HepG2 (cell line): ENCODE measurements around the gene ANAPC2. TPM values are rescaled to one million over a fixed set of nuclear protein-coding genes. Genes with fewer than 3 reads are reported as not detected.

Source experiments
- CENPBD1 ChIP-seq: sonication (generic); formaldehyde crosslinking; IDR thresholded peaks from 2 replicates; pipeline ENCODE4 v1.8.0; 2022; ENCODE audit warnings: missing genetic modification reagents, low read depth, mild to moderate bottlenecking, borderline replicate concordance
- KLF6 ChIP-seq: IDR thresholded peaks from 2 replicates; pipeline ENCODE4 v1.8.0; 2016; ENCODE audit warnings: missing biosample characterization, missing genetic modification reagents
- NFE2L2 ChIP-seq: fragments of 150-350 bp; IDR thresholded peaks from 2 replicates; pipeline ENCODE4 v1.6.1; 2014; ENCODE audit warnings: low read length
- NR2C2 ChIP-seq: sonication (generic); formaldehyde crosslinking; IDR thresholded peaks from 2 replicates; pipeline ENCODE4 v1.4.0; 2020; ENCODE audit warnings: missing genetic modification reagents, mild to moderate bottlenecking, moderate library complexity, borderline replicate concordance
- ONECUT2 ChIP-seq: sonication (generic); formaldehyde crosslinking; IDR thresholded peaks from 2 replicates; pipeline ENCODE4 v1.4.0; 2020; ENCODE audit warnings: missing genetic modification reagents
- PHB2 ChIP-seq: fragments of 450-650 bp; IDR thresholded peaks from 2 replicates; pipeline ENCODE4 v1.6.1; 2018; ENCODE audit not compliant: partially characterized antibody
- PLSCR1 ChIP-seq: sonication (generic); formaldehyde crosslinking; IDR thresholded peaks from 2 replicates; pipeline ENCODE4 v1.5.0; 2020; ENCODE audit warnings: missing genetic modification reagents, mild to moderate bottlenecking, borderline replicate concordance
- RORA ChIP-seq: sonication (generic); formaldehyde crosslinking; IDR thresholded peaks from 2 replicates; pipeline ENCODE4 v1.5.0; 2020; ENCODE audit warnings: mild to moderate bottlenecking, missing genetic modification reagents, moderate library complexity
- SOX6 ChIP-seq, 2 experiments: fragments of 450-650 bp in 1 of 2; sonication (generic) in 1 of 2; formaldehyde crosslinking in 1 of 2; IDR thresholded peaks; 2 replicates each; pipeline versions ENCODE4 v1.4.0 to v1.6.1; 2017 to 2020; ENCODE audit warnings: antibody characterized with exemption in 1 of 2, mild to moderate bottlenecking in 1 of 2, missing genetic modification reagents in 1 of 2
- TFE3 ChIP-seq: IDR thresholded peaks from 2 replicates; pipeline ENCODE4 v1.6.1; 2016
- ZNF230 ChIP-seq: sonication (generic); formaldehyde crosslinking; IDR thresholded peaks from 2 replicates; pipeline ENCODE4 v1.4.0; 2020; ENCODE audit warnings: mild to moderate bottlenecking, missing genetic modification reagents
- ZNF251 ChIP-seq: sonication (generic); formaldehyde crosslinking; IDR thresholded peaks from 2 replicates; pipeline ENCODE4 v1.9.0; 2021; ENCODE audit warnings: mild to moderate bottlenecking, missing genetic modification reagents
- ZNF275 ChIP-seq: sonication (generic); formaldehyde crosslinking; IDR thresholded peaks from 2 replicates; pipeline ENCODE4 v1.8.0; 2022; ENCODE audit warnings: missing genetic modification reagents, mild to moderate bottlenecking, inconsistent platforms, borderline replicate concordance
- ZNF382 ChIP-seq: sonication (generic); formaldehyde crosslinking; IDR thresholded peaks from 2 replicates; pipeline ENCODE4 v1.5.0; 2020; ENCODE audit warnings: missing genetic modification reagents, mild to moderate bottlenecking, borderline replicate concordance
- ZNF543 ChIP-seq: sonication (generic); formaldehyde crosslinking; IDR thresholded peaks from 2 replicates; pipeline ENCODE4 v1.4.0; 2020; ENCODE audit warnings: mild to moderate bottlenecking, missing genetic modification reagents
- ZNF713 ChIP-seq: sonication (generic); formaldehyde crosslinking; IDR thresholded peaks from 2 replicates; pipeline ENCODE4 v1.4.0; 2020; ENCODE audit warnings: mild to moderate bottlenecking, missing genetic modification reagents
- polyA plus RNA-seq, 8 experiments: library from polyadenylated mRNA; depleted of rRNA in 3 of 8; stranded (reverse) in 7 of 8; unstranded in 1 of 8; fragments of >200 nt; fragmentation: Illumina TruSeq in 4 of 8; extraction: Trizol in 4 of 8; gene quantifications; 2 replicates each; pipeline versions ENCODE4 v1.2.1 to v1.2.3, GENCODE V29; 2011 to 2016; ENCODE audit warnings: low read depth in 4 of 8, missing spikeins in 1 of 8, mixed read lengths in 1 of 8; ENCODE audit not compliant: insufficient read depth in 1 of 8
- total RNA-seq, 5 experiments: library from RNA; depleted of rRNA; stranded (reverse); fragments of >200 nt; fragmentation: Illumina TruSeq; extraction: Trizol; gene quantifications; 2 replicates each; pipeline ENCODE4 v1.2.3, GENCODE V29; 2016; ENCODE audit warnings: low read depth in 1 of 5
- TF ChIP-seq, protein P1 (sequence below): sonication (generic); formaldehyde crosslinking; IDR thresholded peaks from 2 replicates; pipeline ENCODE4 v1.4.0; 2020; ENCODE audit warnings: missing genetic modification reagents
- TF ChIP-seq, protein P2 (sequence below): fragments of 450-650 bp; IDR thresholded peaks from 2 replicates; pipeline ENCODE4 v1.6.1; 2016
- TF ChIP-seq, protein P3 (sequence below): sonication (generic); formaldehyde crosslinking; IDR thresholded peaks from 2 replicates; pipeline ENCODE4 v1.5.0; 2020; ENCODE audit warnings: mild to moderate bottlenecking, missing genetic modification reagents

Gene ANAPC2
- total and polyA plus RNA-seq, 2 of the 13 experiments (the other 11 are each of a cell fraction or from before 2014, with no cell fraction given): 12.3 to 15.4 TPM

DNA sequence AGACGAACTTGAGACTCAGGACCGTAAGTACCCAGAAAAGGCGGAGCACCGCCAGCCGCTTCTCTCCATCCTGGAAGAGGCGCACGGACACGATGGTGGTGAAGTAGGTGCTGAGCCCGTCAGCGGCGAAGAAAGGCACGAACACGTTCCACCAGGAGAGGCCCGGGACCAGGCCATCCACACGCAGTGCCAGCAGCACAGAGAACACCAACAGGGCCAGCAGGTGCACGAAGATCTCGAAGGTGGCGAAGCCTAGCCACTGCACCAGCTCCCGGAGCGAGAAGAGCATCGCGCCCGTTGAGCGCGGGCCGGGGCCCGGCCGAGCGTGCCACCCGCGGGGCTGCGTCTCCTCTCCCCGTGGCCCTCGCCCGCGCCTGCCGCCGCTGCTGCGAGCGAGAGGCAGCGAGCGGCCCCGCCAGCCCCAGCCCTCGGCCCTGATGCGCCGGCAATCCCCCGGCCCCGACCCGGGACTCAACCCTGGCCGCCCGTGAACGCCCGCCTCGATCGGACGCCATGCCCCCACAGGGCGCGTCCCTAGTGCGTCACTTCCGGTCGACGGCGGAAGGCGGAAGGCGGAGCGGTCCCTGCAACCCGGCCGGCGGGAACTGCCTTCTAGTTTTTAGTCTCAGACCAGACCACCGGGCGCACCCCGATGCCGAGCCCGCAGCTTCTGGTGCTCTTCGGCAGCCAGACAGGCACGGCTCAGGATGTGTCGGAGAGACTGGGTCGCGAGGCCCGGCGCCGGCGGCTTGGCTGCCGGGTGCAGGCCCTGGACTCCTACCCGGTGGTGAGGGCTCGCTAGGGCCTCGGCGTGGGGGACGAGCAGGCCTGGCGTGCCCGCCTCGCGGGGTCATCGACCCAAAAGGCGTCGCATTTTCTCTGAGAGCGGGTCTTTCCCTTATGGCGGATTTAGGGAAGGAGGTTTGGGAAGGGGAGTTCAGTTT is 17.0 kb upstream of the ANAPC2 start, which contains the start of the genes NDOR1 and TMEM203 (continued):
- peak; percentile 79 for TF ChIP-seq ZNF275 (CRISPR knock-in tag)
- TF ChIP-seq, protein P1, sequence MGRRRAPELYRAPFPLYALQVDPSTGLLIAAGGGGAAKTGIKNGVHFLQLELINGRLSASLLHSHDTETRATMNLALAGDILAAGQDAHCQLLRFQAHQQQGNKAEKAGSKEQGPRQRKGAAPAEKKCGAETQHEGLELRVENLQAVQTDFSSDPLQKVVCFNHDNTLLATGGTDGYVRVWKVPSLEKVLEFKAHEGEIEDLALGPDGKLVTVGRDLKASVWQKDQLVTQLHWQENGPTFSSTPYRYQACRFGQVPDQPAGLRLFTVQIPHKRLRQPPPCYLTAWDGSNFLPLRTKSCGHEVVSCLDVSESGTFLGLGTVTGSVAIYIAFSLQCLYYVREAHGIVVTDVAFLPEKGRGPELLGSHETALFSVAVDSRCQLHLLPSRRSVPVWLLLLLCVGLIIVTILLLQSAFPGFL (CRISPR knock-in tag): no peak
- 0 out of 2 replicates have a peak, but pooled peaks have one; percentile 19 for TF ChIP-seq TFE3 (CRISPR knock-in tag)
- peak; percentile 73 for TF ChIP-seq NR2C2
- TF ChIP-seq CENPBD1 (CRISPR knock-in tag): no peak
- TF ChIP-seq ZNF230 (CRISPR knock-in tag): no peak
- no peak for TF ChIP-seq ZNF251 (CRISPR knock-in tag)
- TF ChIP-seq, protein P2, sequence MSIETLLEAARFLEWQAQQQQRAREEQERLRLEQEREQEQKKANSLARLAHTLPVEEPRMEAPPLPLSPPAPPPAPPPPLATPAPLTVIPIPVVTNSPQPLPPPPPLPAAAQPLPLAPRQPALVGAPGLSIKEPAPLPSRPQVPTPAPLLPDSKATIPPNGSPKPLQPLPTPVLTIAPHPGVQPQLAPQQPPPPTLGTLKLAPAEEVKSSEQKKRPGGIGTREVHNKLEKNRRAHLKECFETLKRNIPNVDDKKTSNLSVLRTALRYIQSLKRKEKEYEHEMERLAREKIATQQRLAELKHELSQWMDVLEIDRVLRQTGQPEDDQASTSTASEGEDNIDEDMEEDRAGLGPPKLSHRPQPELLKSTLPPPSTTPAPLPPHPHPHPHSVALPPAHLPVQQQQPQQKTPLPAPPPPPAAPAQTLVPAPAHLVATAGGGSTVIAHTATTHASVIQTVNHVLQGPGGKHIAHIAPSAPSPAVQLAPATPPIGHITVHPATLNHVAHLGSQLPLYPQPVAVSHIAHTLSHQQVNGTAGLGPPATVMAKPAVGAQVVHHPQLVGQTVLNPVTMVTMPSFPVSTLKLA: 0 out of 2 replicates have a peak, but pooled peaks have one; percentile 18
- TF ChIP-seq ZNF543: 0 out of 2 replicates have a peak, but pooled peaks have one; percentile 34
- TF ChIP-seq RORA: no peak
- TF ChIP-seq, protein P3, sequence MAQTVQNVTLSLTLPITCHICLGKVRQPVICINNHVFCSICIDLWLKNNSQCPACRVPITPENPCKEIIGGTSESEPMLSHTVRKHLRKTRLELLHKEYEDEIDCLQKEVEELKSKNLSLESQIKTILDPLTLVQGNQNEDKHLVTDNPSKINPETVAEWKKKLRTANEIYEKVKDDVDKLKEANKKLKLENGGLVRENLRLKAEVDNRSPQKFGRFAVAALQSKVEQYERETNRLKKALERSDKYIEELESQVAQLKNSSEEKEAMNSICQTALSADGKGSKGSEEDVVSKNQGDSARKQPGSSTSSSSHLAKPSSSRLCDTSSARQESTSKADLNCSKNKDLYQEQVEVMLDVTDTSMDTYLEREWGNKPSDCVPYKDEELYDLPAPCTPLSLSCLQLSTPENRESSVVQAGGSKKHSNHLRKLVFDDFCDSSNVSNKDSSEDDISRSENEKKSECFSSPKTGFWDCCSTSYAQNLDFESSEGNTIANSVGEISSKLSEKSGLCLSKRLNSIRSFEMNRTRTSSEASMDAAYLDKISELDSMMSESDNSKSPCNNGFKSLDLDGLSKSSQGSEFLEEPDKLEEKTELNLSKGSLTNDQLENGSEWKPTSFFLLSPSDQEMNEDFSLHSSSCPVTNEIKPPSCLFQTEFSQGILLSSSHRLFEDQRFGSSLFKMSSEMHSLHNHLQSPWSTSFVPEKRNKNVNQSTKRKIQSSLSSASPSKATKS: no peak
- no peak for TF ChIP-seq PLSCR1
- TF ChIP-seq ZNF382: no peak
- 0 out of 2 replicates have a peak, but pooled peaks have one; percentile 65 for TF ChIP-seq ZNF713 (CRISPR knock-in tag)
- TF ChIP-seq KLF6 (CRISPR knock-in tag): peak; percentile 52; the same call in 1 of the 2 replicates
- TF ChIP-seq ONECUT2 (CRISPR knock-in tag): 0 out of 2 replicates have a peak, but pooled peaks have one; percentile 9
- no peak for TF ChIP-seq SOX6 (IDR thresholded peaks at IDR 0.05)
- no peak for TF ChIP-seq SOX6 (CRISPR knock-in tag; IDR thresholded peaks at IDR 0.05)
- no peak for TF ChIP-seq NFE2L2
- TF ChIP-seq PHB2: no peak
